ENCODE data around the gene XDH. TPM values are rescaled to one million over a fixed set of nuclear protein-coding genes. Genes with fewer than 3 reads are reported as not detected.
A peak's percentile ranks its signal among the peaks of the same experiment; 100 is the strongest.

Gene XDH
- 10 to 100 TPM in 3 of 4 donors, 1 to 10 TPM in 1; 2.3 to 54.0 (median 39.0) TPM for total RNA-seq

DNA sequence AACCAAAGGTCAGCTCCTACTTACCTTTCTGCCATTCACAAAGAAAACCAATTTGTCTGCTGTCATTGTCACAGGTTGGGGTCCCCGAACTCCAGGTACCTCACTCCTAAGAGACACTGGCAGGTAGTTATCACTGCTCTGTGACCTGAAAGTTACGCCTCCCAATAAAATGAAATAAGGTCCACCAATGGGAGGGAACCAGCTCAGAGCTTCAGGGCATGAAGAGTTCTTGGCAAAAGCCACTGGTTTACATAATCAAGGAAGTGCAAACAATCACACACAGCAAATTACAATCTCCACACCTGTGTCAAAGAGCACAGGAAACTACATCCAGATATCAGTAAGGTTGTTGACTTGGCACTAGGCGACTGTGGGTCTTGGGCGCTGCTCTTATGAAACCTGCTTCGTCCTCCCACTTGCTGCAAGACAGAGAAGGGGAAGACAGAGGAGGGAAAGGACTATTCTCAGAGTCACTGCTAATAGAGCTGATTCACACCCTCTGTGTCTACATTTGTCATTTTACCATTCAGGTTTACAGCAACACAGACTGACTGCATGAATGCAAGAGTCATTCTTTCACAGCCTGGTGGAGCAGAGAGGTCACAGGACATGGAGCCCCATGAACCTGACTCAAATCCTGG lies at the start of gene XDH:
XDH (minus strand) TSS at position 142 of the 641 bp plus-strand sequence; CDS start at position 66, 76 bp downstream.
- Histone ChIP-seq H3K27ac (peak within 1 kb of the TSS; percentile 33 to 78 (median 62)), H3K4me1 (peaks cover 0 to 31% (median 13%) of the 10 kb centered on the region in 3 donors), H3K36me3 (no peaks in the 10 kb centered on the region), H3K27me3 (no peaks in the 10 kb centered on the region), H3K9me3 (peaks cover 0 to 9% (median 0%) of the 10 kb centered on the region in 3 donors), H3K4me3 (peak within 1 kb of the TSS in 2 of 4 donors; percentile 8 to 43)
- WGBS, 2 donors = 34 to 60% methylated on average over 4 to 5 of the region's 5 CpGs
- DNase-seq = no peak
- intact Hi-C loops (cut with DNase I) = no loop called here
- TF ChIP-seq POLR2A (IDR thresholded peaks at IDR 0.05) = no peak
- TF ChIP-seq, protein P1, sequence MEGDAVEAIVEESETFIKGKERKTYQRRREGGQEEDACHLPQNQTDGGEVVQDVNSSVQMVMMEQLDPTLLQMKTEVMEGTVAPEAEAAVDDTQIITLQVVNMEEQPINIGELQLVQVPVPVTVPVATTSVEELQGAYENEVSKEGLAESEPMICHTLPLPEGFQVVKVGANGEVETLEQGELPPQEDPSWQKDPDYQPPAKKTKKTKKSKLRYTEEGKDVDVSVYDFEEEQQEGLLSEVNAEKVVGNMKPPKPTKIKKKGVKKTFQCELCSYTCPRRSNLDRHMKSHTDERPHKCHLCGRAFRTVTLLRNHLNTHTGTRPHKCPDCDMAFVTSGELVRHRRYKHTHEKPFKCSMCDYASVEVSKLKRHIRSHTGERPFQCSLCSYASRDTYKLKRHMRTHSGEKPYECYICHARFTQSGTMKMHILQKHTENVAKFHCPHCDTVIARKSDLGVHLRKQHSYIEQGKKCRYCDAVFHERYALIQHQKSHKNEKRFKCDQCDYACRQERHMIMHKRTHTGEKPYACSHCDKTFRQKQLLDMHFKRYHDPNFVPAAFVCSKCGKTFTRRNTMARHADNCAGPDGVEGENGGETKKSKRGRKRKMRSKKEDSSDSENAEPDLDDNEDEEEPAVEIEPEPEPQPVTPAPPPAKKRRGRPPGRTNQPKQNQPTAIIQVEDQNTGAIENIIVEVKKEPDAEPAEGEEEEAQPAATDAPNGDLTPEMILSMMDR (IDR thresholded peaks at IDR 0.05) = no peak

- DNase-seq = no peak
- Histone ChIP-seq H3K4me3 (no peak overlapping the region), H3K27me3 (no peaks in the 10 kb centered on the region), H3K4me1 (no peaks in the 10 kb centered on the region), H3K9me3 (peaks cover 0 to 31% (median 7%) of the 10 kb centered on the region in 3 donors), H3K27ac (no peak overlapping the region), H3K36me3 (no peaks in the 10 kb centered on the region)
- intact Hi-C loops (cut with DNase I) = no loop called here
- no peak for TF ChIP-seq POLR2A (IDR thresholded peaks at IDR 0.05)
- TF ChIP-seq, protein P1 (IDR thresholded peaks at IDR 0.05) = no peak
- 73 to 92% methylated on average over 2 to 4 of the region's 4 CpGs for WGBS, 2 donors
Measured at GRCh38 chr2:31457651-31458050, 43.1 kb upstream of the XDH start.

DNA sequence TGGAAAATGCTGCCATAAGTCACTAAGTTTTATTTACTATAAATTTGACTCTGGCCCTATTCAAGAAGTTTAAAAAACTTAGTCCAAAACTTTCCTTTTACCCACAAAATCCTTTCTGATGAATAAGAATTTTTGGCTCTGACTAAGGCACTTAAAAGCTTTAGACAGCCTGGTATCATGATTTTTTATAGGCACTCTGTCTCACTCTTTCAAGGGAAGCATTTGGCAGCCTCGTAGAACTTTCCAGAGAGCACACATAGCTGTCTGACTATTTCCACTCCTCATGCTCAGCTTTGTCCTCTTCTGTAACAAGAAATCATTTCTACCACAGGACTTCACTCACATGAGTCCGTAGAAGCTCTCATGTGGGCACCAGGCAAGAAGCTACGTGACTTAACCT lies 32.3 kb upstream of the XDH start:
- intact Hi-C loops (cut with DNase I) = no loop called here
- H3K36me3 ChIP-seq = no peaks in the 10 kb centered on the region
- H3K4me1 ChIP-seq = no peaks in the 10 kb centered on the region
- H3K9me3 ChIP-seq = peaks cover 0 to 10% (median 0%) of the 10 kb centered on the region in 3 donors
- no peak for DNase-seq
- no peaks in the 10 kb centered on the region for H3K27me3 ChIP-seq
- no peak for TF ChIP-seq POLR2A (IDR thresholded peaks at IDR 0.05)
- TF ChIP-seq, protein P1 (IDR thresholded peaks at IDR 0.05) = no peak
- H3K4me3 ChIP-seq = no peak overlapping the region
- H3K27ac ChIP-seq = no peak overlapping the region
- WGBS, 2 donors = 67 to 81% methylated on average over 3 of the region's 3 CpGs

DNA sequence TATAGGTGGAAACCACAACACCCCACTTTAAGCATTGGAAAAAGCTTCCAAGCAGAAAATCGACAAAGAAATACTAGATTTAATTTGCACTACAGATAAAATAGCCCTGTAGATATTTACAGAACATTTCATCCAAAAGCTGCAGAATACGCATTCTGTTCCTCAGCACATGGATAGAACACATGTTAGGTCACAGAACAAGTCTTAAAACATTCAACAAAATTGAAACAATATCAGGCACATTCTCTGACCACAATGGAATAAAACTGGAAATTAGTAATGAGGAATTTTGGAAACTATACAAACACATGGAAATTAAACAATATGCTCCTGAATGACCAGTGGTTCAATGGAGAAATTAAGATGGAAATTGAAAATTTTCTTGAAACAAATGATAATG lies 27.8 kb upstream of the XDH start:
- Histone ChIP-seq H3K4me3 (no peak overlapping the region), H3K4me1 (peaks cover 0 to 6% (median 4%) of the 10 kb centered on the region in 3 donors), H3K9me3 (no peaks in the 10 kb centered on the region), H3K27ac (no peak overlapping the region), H3K36me3 (no peaks in the 10 kb centered on the region), H3K27me3 (no peaks in the 10 kb centered on the region)
- WGBS, 2 donors = 70 to 80% methylated on average over 2 of the region's 2 CpGs
- no peak for DNase-seq
- intact Hi-C loops (cut with DNase I) = no loop called here
- TF ChIP-seq POLR2A (IDR thresholded peaks at IDR 0.05) = no peak
- TF ChIP-seq, protein P1 (IDR thresholded peaks at IDR 0.05) = no peak

GRCh38 chr2:31440764-31441163 lies 26.2 kb upstream of the XDH start:
- no peak overlapping the region for H3K27ac ChIP-seq
- WGBS, 2 donors = 29 to 30% methylated on average over 2 of the region's 2 CpGs
- no peaks in the 10 kb centered on the region for H3K36me3 ChIP-seq
- intact Hi-C loops (cut with DNase I) = no loop called here
- no peak for TF ChIP-seq POLR2A (IDR thresholded peaks at IDR 0.05)
- TF ChIP-seq, protein P1 (IDR thresholded peaks at IDR 0.05) = no peak
- DNase-seq = no peak
- no peaks in the 10 kb centered on the region for H3K27me3 ChIP-seq
- H3K9me3 ChIP-seq = no peaks in the 10 kb centered on the region
- H3K4me1 ChIP-seq = peaks cover 0 to 6% (median 4%) of the 10 kb centered on the region in 3 donors
- no peak overlapping the region for H3K4me3 ChIP-seq

Measured in esophagus squamous epithelium (tissue), 5 donors.